ENCODE results near the gene ZC3H4.
"Not testable (repeated sequence)": the region's sequence is repeated elsewhere in the genome, so short reads cannot be mapped to it uniquely, and the experiment has no call there.

Gene ZC3H4

GRCh38 chr19:47105874-47106273, 7.7 kb downstream of the ZC3H4 start:
- no peak for TF ChIP-seq TAF1 (IDR thresholded peaks at IDR 0.05; ENCODE audit: borderline replicate concordance, low read depth, low read length)
- TF ChIP-seq POLR2A (IDR thresholded peaks at IDR 0.05; ENCODE audit: low read depth, low read length), result no peak
- TF ChIP-seq POLR2AphosphoS5 (IDR thresholded peaks at IDR 0.05; ENCODE audit: low read depth, low read length), result no peak
- DNase-seq (ENCODE audit: insufficient read length) (no peak), FAIRE-seq (no peak)

GRCh38 chr19:47104680-47105079, 8.9 kb downstream of the ZC3H4 start:
- DNase-seq (ENCODE audit: insufficient read length) (no peak), FAIRE-seq (no peak)
- TF ChIP-seq TAF1 (IDR thresholded peaks at IDR 0.05; ENCODE audit: borderline replicate concordance, low read depth, low read length), result no peak
- TF ChIP-seq POLR2AphosphoS5 (IDR thresholded peaks at IDR 0.05; ENCODE audit: low read depth, low read length), result no peak
- no peak for TF ChIP-seq POLR2A (IDR thresholded peaks at IDR 0.05; ENCODE audit: low read depth, low read length)

- DNase-seq (ENCODE audit: insufficient read length) (no peak), FAIRE-seq (no peak)
- TF ChIP-seq TAF1 (IDR thresholded peaks at IDR 0.05; ENCODE audit: borderline replicate concordance, low read depth, low read length) (no peak), POLR2AphosphoS5 (IDR thresholded peaks at IDR 0.05; ENCODE audit: low read depth, low read length) (no peak), POLR2A (IDR thresholded peaks at IDR 0.05; ENCODE audit: low read depth, low read length) (no peak)
These were observed 11.1 kb downstream of the ZC3H4 start for GRCh38 chr19:47102346-47103060.

- not testable (repeated sequence) for FAIRE-seq; DNase-seq (ENCODE audit: insufficient read length)
These were observed 12.5 kb downstream of the ZC3H4 start for GRCh38 chr19:47101116-47101515.

- DNase-seq (ENCODE audit: insufficient read length) (no peak), FAIRE-seq (no peak)
- TF ChIP-seq POLR2AphosphoS5 (IDR thresholded peaks at IDR 0.05; ENCODE audit: low read depth, low read length) (no peak), POLR2A (IDR thresholded peaks at IDR 0.05; ENCODE audit: low read depth, low read length) (no peak), TAF1 (IDR thresholded peaks at IDR 0.05; ENCODE audit: borderline replicate concordance, low read depth, low read length) (no peak)
These were observed 13.3 kb downstream of the ZC3H4 start for GRCh38 chr19:47100290-47100689.

GRCh38 chr19:47099576-47100050, 14.0 kb downstream of the ZC3H4 start:
- FAIRE-seq (no peak), DNase-seq (ENCODE audit: insufficient read length) (no peak)
- TF ChIP-seq POLR2AphosphoS5 (IDR thresholded peaks at IDR 0.05; ENCODE audit: low read depth, low read length) (no peak), POLR2A (IDR thresholded peaks at IDR 0.05; ENCODE audit: low read depth, low read length) (no peak), TAF1 (IDR thresholded peaks at IDR 0.05; ENCODE audit: borderline replicate concordance, low read depth, low read length) (no peak)

- TF ChIP-seq POLR2A (IDR thresholded peaks at IDR 0.05; ENCODE audit: low read depth, low read length) (no peak), POLR2AphosphoS5 (IDR thresholded peaks at IDR 0.05; ENCODE audit: low read depth, low read length) (no peak), TAF1 (IDR thresholded peaks at IDR 0.05; ENCODE audit: borderline replicate concordance, low read depth, low read length) (no peak)
- no peak for DNase-seq (ENCODE audit: insufficient read length)
- no peak for FAIRE-seq
These were observed 15.0 kb downstream of the ZC3H4 start for GRCh38 chr19:47098608-47099007.

GRCh38 chr19:47097396-47098201, 16.0 kb downstream of the ZC3H4 start:
- TF ChIP-seq TAF1 (IDR thresholded peaks at IDR 0.05; ENCODE audit: borderline replicate concordance, low read depth, low read length) (no peak), POLR2A (IDR thresholded peaks at IDR 0.05; ENCODE audit: low read depth, low read length) (no peak), POLR2AphosphoS5 (IDR thresholded peaks at IDR 0.05; ENCODE audit: low read depth, low read length) (no peak)
- DNase-seq (ENCODE audit: insufficient read length) (no peak), FAIRE-seq (no peak)

GRCh38 chr19:47096721-47097120, 16.9 kb downstream of the ZC3H4 start:
- FAIRE-seq, result no peak
- TF ChIP-seq TAF1 (IDR thresholded peaks at IDR 0.05; ENCODE audit: borderline replicate concordance, low read depth, low read length) (no peak), POLR2A (IDR thresholded peaks at IDR 0.05; ENCODE audit: low read depth, low read length) (no peak), POLR2AphosphoS5 (IDR thresholded peaks at IDR 0.05; ENCODE audit: low read depth, low read length) (no peak)

GRCh38 chr19:47096100-47096704, 17.4 kb downstream of the ZC3H4 start:
- no peak for TF ChIP-seq POLR2AphosphoS5 (IDR thresholded peaks at IDR 0.05; ENCODE audit: low read depth, low read length)
- no peak for TF ChIP-seq POLR2A (IDR thresholded peaks at IDR 0.05; ENCODE audit: low read depth, low read length)
- no peak for TF ChIP-seq TAF1 (IDR thresholded peaks at IDR 0.05; ENCODE audit: borderline replicate concordance, low read depth, low read length)
- no peak for FAIRE-seq
- DNase-seq (ENCODE audit: insufficient read length), result no peak

More at GRCh38 chr19:47096721-47097120, 16.9 kb downstream of the ZC3H4 start:
- no peak for DNase-seq (ENCODE audit: insufficient read length)

- no peak for DNase-seq (ENCODE audit: insufficient read length)
- TF ChIP-seq POLR2A (IDR thresholded peaks at IDR 0.05; ENCODE audit: low read depth, low read length), result peak; percentile 35; the same call in 1 of the 2 replicates
- no peak for TF ChIP-seq TAF1 (IDR thresholded peaks at IDR 0.05; ENCODE audit: borderline replicate concordance, low read depth, low read length)
- FAIRE-seq, result no peak
These were observed 18.0 kb downstream of the ZC3H4 start for GRCh38 chr19:47095476-47096099.
